DLD1 (cell line): ENCODE results near the gene ULK3.

Source experiments
- in situ Hi-C: cut with HindIII; loops from 2 replicates; pipeline ENCODE4 v1.10.0; 2017; ENCODE audit warnings: low sequenced_read_pairs

The ULK3 gene

DNA sequence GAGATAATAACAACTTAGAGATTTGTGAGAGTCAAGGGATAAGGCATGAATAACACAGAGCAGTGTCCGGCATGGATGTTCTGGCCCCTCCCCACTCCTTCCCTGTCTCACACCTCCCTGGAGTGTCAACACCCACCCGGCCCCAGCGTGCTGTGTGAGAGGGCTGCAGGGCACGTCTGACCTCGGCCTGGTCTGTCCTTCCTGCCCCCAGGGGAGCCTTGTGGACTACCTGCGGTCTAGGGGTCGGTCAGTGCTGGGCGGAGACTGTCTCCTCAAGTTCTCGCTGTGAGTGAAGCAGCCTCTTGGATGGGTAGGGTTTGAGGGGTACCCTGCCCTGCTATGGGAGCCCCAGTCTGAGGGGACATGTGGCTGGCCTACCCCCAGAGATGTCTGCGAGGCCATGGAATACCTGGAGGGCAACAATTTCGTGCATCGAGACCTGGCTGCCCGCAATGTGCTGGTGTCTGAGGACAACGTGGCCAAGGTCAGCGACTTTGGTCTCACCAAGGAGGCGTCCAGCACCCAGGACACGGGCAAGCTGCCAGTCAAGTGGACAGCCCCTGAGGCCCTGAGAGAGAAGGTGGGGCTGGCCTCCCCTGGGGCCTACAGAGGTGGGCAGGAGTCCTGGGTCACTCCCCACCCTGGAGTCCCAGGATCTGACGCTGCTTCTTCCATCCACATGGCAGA lies 41.5 kb downstream of the ULK3 start:
- in situ Hi-C loops = no loop called here

- in situ Hi-C loops = no loop called here
These were observed 42.3 kb downstream of the ULK3 start for GRCh38 chr15:74800559-74801094.

GRCh38 chr15:74799856-74800558 lies 42.9 kb downstream of the ULK3 start:
- in situ Hi-C loops = no loop called here

DNA sequence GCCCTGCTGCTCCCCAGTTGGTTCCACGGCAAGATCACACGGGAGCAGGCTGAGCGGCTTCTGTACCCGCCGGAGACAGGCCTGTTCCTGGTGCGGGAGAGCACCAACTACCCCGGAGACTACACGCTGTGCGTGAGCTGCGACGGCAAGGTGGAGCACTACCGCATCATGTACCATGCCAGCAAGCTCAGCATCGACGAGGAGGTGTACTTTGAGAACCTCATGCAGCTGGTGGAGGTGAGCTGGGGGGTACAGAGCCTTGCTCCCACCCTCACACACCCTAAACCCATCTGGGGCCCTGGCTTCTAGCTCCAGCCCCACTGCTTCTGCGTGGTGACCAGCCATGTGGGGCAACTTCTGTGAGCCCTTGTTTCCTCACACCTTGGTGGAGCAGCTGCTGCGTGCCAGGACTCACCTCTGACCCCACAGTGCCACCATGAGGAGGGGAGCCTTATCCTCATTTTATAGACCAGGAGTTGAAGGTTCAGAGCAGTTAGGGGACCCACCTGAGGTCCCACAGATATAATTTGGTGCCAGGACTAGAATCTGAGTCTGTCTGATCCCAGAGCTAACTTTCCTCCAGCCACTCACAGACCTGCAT lies 43.6 kb downstream of the ULK3 start:
- in situ Hi-C loops = no loop called here

GRCh38 chr15:74798388-74799254 lies 44.3 kb downstream of the ULK3 start:
- in situ Hi-C loops = no loop called here

DNA sequence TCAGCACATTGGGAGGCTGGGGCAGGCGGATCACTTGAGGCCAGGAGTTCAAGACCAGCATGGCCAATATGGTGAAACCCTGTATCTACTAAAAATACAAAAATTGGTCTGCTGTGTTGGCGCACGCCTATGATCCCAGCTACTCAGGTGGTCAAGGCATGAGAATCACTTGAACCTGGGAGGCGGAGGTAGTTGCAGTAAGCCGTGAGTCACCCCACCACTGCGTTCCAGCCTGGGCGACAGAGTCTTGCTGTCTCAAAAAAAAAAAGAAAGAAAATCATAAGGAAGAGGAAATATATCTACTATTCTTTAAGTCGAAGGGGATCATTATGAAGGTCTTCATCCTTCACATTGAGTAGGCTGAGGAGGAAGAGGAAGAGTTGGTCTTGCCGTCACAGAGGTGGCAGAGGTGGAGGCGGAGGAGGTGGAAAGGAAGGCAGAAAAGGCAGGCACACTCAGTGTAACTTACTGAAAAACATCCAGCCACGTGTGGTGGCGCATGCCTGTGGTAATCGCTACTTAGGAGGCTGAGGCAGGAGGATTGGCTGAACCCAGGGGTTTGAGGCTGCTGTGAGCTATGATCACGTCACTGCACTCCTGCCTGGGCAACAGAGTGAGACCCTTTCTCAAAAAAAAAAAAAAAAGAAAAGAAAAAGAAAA lies 46.9 kb downstream of the ULK3 start:
- in situ Hi-C loops = no loop called here

- in situ Hi-C loops = no loop called here
These were observed 48.0 kb downstream of the ULK3 start for GRCh38 chr15:74794970-74795349.

DNA sequence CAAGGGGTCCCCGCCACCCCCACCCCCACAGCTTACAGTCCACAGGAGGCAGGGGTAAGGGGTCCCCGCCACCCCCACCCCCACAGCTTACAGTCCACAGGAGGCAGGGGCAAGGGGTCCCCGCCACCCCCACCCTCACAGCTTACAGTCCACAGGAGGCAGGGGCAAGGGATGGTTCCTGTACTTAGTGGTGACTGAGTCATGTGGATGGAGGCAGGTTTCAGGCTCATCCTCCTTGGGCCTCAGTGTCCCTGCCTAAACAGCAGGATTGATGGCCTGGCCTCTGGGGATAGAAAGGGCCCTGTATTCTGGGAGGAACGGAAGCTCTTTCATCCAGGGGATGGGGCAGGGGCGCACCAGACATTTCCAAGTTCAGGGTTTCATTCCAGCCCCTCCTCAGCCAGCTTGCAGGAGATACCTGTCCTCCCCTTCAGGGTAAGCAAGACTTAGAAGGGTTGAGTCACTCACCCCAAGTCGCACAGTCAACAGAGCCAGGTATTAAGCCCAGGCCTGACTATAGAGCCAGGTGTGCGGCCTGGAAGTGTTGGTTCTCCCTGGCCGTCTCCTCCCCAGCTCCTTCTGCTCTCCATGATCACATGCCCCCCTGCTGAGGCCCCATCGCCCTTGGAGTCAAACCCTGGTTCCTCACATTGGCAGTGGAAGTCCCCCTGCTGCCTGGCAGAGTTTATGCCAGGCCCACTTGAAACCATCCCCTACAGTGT lies 48.5 kb downstream of the ULK3 start:
- in situ Hi-C loops = no loop called here

DNA sequence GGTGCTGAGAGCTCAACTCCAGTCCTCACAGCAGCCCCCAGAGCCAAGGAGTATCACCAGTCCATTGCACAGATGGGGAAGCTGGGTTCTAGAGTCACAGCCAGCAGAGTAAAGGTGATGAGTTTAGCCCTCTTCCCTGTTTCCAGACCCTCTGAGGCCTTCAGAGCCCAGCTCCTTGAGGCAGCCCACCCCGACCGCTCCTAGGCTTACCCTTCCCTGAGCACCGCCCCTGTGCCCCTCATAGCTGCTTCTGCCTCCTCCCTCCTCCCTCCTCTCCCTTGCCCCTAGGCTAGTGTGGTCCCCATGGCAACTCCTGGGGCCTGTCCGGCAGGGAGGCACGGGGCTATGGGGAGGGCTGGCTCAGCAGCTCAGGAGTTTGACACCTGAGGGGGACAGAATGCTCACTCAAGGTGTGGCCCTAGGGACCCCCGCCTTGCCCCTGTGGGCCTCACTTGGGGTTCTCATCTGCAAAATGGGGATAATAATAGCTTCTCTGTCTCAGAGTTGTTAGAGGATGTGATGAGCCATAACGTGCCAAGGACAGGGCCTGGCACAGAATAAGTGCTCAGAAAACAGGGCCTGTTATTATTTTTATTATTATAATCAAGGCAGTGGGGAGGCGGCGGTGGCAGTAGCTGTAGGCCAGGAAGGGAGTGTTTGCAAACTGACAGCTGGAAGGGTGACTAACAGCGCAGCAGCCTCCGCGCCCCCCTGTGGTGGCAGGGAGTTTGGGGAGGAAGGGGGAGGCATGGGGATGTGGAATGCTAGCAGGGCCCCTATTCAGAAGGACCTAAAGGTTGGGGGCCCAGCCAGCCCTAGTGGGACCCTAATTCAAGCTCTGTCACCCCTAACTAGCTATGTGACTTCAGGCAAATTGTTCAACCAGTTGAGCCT lies 49.6 kb downstream of the ULK3 start:
- in situ Hi-C loops = no loop called here

- in situ Hi-C loops = no loop called here
These were observed 50.5 kb downstream of the ULK3 start for GRCh38 chr15:74792227-74793016.

GRCh38 chr15:74791667-74792066 lies 51.3 kb downstream of the ULK3 start:
- in situ Hi-C loops = no loop called here

- in situ Hi-C loops = no loop called here
These were observed 51.9 kb downstream of the ULK3 start for GRCh38 chr15:74791007-74791406.

GRCh38 chr15:74790080-74790916 lies 52.7 kb downstream of the ULK3 start:
- in situ Hi-C loops = no loop called here

- in situ Hi-C loops = no loop called here
These were observed 53.2 kb downstream of the ULK3 start for GRCh38 chr15:74789741-74790079.

DNA sequence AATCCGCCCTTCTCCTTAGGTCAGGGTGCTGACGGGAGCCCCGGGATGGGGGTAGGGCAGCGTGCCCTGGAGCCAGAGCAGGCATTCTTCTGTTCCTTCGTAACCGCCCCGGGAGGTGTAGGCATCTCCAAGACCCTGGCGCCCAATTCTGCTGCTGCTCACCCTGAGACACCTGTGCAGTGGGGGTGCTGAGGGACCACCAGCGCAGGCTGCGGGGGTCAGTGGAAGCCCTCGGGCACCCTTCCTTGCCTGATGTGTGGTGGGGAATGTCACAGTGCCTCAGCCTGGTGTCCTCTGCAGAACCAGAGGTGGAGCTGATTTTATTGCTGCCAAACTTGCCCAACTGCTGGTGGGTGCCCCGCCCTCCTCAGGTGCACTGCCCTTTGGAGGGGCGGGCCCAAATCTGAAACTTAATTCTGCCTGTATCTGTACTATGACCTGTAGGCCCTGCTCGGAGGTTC lies 53.8 kb downstream of the ULK3 start:
- in situ Hi-C loops = no loop called here

DNA sequence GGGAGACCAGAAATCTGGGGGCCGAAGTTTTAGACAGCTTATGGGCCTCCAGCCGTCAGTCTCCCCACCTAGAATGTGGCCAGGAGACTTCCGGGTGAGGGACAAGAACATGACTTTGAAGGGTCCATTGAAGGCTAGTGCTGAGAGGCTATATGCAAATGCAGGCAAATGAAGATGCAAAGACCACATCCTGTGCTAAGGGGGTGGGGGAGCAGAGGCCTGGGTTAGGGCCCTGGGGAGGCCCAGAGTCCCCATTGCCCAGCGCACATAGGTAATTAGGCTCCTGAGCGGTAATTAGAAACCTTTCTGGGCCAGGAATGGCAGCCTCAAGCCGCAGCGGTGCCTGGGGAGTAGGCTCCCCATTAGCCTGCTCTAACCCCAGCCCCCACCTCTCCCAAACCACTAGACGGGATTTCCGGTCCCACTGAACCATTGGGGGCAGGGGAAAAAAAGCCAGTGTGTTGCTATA lies 54.2 kb downstream of the ULK3 start:
- in situ Hi-C loops = no loop called here

GRCh38 chr15:74788042-74788682 lies 54.8 kb downstream of the ULK3 start:
- in situ Hi-C loops = no loop called here
